Fibroblast of mammary gland (primary cell): ENCODE data around the gene TBCD.

Experiments
- DNase-seq: peaks from one replicate; pipeline ENCODE4 v3.0.0-alpha.2; 2010; ENCODE audit warnings: low read depth
- H3K4me3 ChIP-seq: 2 replicates; pipeline ENCODE4 v1.5.1; 2011; ENCODE audit warnings: low read depth, mild to moderate bottlenecking, low read length, moderate library complexity; ENCODE audit not compliant: control insufficient read depth
- CTCF ChIP-seq: conservative IDR thresholded peaks from 2 replicates; pipeline ENCODE4 v1.5.1; 2011; ENCODE audit warnings: low read depth, low read length, inconsistent platforms; ENCODE audit not compliant: control insufficient read depth, insufficient read depth

Gene TBCD

GRCh38 chr17:82851381-82851780 lies 99.5 kb downstream of the TBCD start:
- no peak overlapping the region for H3K4me3 ChIP-seq
- DNase-seq, result no peak
- TF ChIP-seq CTCF, result no peak

GRCh38 chr17:82854226-82854625 lies 102.4 kb downstream of the TBCD start:
- DNase-seq, result no peak
- TF ChIP-seq CTCF, result no peak
- no peak overlapping the region for H3K4me3 ChIP-seq

- H3K4me3 ChIP-seq, result no peak overlapping the region
- TF ChIP-seq CTCF, result no peak
- no peak for DNase-seq
These were observed 104.5 kb downstream of the TBCD start for GRCh38 chr17:82856361-82856760.

GRCh38 chr17:82858376-82859126 lies 106.7 kb downstream of the TBCD start:
- DNase-seq, result no peak
- H3K4me3 ChIP-seq, result no peak overlapping the region
- TF ChIP-seq CTCF, result no peak

GRCh38 chr17:82859431-82860403 lies 107.9 kb downstream of the TBCD start:
- TF ChIP-seq CTCF, result no peak
- H3K4me3 ChIP-seq, result no peak overlapping the region
- DNase-seq, result peak; percentile 54

- H3K4me3 ChIP-seq, result no peak overlapping the region
- no peak for TF ChIP-seq CTCF
- DNase-seq, result no peak
These were observed 108.9 kb downstream of the TBCD start for GRCh38 chr17:82860606-82861392.
